ENCODE measurements around the gene PPIL6.

GRCh38 chr6:109441069-109441816, 815 bp upstream of the PPIL6 start:
- no peak for TF ChIP-seq CTCF (IDR thresholded peaks at IDR 0.05; ENCODE audit: low read depth, low read length)
- TF ChIP-seq EZH2phosphoT487 (IDR thresholded peaks at IDR 0.05; ENCODE audit: low read depth) = no peak

Data from OCI-LY3 (cell line).